Calu3 (cell line): ENCODE measurements around the gene CD28. TPM values are rescaled to one million over a fixed set of nuclear protein-coding genes. Genes with fewer than 3 reads are reported as not detected.
"Not testable (repeated sequence)": the region's sequence is repeated elsewhere in the genome, so short reads cannot be mapped to it uniquely, and the experiment has no call there.

ENCODE experiments used
- BruUV-seq: library from RNA; stranded (reverse); fragments of 400-500 nt; replicated peaks from 2 replicates; lab custom pipeline; 2021; lab: Mats Ljungman, UMichigan
- CTCF ChIA-PET: fragments of 300-600 bp; sonication (Branson Sonifier 250); formaldehyde crosslinking; loops from one replicate; lab custom pipeline; 2022; ENCODE audit warnings: antibody characterized with exemption; lab: Charles Lee
- DNase-seq: peaks from one replicate; pipeline ENCODE4 v3.0.0; 2022
- H3K27ac Mint-ChIP-seq: one replicate; pipeline ENCODE4 v1.8.0; 2022; ENCODE audit warnings: mixed read lengths; ENCODE audit not compliant: unreplicated experiment
- H3K27me3 Mint-ChIP-seq: one replicate; pipeline ENCODE4 v1.8.0; 2022; ENCODE audit warnings: mixed read lengths; ENCODE audit not compliant: unreplicated experiment
- H3K36me3 Mint-ChIP-seq: one replicate; pipeline ENCODE4 v1.8.0; 2022; ENCODE audit warnings: mild to moderate bottlenecking, moderate library complexity, mixed read lengths; ENCODE audit not compliant: insufficient read depth, unreplicated experiment
- H3K4me1 Mint-ChIP-seq: one replicate; pipeline ENCODE4 v1.8.0; 2022; ENCODE audit warnings: mild to moderate bottlenecking, low read depth, mixed read lengths; ENCODE audit not compliant: unreplicated experiment
- H3K4me3 Mint-ChIP-seq: one replicate; pipeline ENCODE4 v1.8.0; 2022; ENCODE audit warnings: mild to moderate bottlenecking, low read depth, moderate library complexity, mixed read lengths; ENCODE audit not compliant: unreplicated experiment
- H3K9me3 Mint-ChIP-seq: one replicate; pipeline ENCODE4 v1.8.0; 2022; ENCODE audit warnings: low read depth, mixed read lengths; ENCODE audit not compliant: unreplicated experiment
- CTCF ChIP-seq: fragments of 200-600 bp; IDR thresholded peaks from one replicate; pipeline ENCODE4 v1.8.0; 2022; ENCODE audit warnings: antibody characterized with exemption; ENCODE audit not compliant: unreplicated experiment
- intact Hi-C: fragments of 100-400 bp; cut with micrococcal nuclease; formaldehyde crosslinking; loops from one replicate; pipeline ENCODE4 v1.10.0; 2022; ENCODE audit not compliant: unreplicated experiment
- total RNA-seq: library from RNA; stranded (reverse); gene quantifications from 2 replicates; pipeline ENCODE4 v1.2.3, GENCODE V29; 2022

The CD28 gene
- total RNA-seq, 1 experiment from 2014 or later: not detected

- no peak for TF ChIP-seq CTCF
- DNase-seq: no peak
- Mint-ChIP-seq H3K27me3 (no peaks in the 10 kb centered on the region), H3K4me1 (peaks cover 10% of the 10 kb centered on the region), H3K27ac (no peak overlapping the region), H3K36me3 (no peaks in the 10 kb centered on the region), H3K9me3 (no peaks in the 10 kb centered on the region), H3K4me3 (no peak overlapping the region)
- CTCF ChIA-PET: no interaction called here
- BruUV-seq: no TSS peak
- intact Hi-C loops: no loop called here
Observed at GRCh38 chr2:203774760-203775159, 68.3 kb downstream of the CD28 start.

GRCh38 chr2:203775684-203776083 is 69.2 kb downstream of the CD28 start:
- Mint-ChIP-seq H3K27ac (no peak overlapping the region), H3K4me1 (peaks cover 10% of the 10 kb centered on the region), H3K27me3 (no peaks in the 10 kb centered on the region), H3K4me3 (no peak overlapping the region), H3K36me3 (no peaks in the 10 kb centered on the region), H3K9me3 (peaks cover 3% of the 10 kb centered on the region)
- CTCF ChIA-PET: no interaction called here
- DNase-seq: no peak
- BruUV-seq: no TSS peak
- no peak for TF ChIP-seq CTCF
- intact Hi-C loops: no loop called here

GRCh38 chr2:203777030-203777429 is 70.6 kb downstream of the CD28 start:
- Mint-ChIP-seq H3K4me3 (no peak overlapping the region), H3K27me3 (no peaks in the 10 kb centered on the region), H3K9me3 (peaks cover 3% of the 10 kb centered on the region), H3K27ac (no peak overlapping the region), H3K4me1 (peaks cover 10% of the 10 kb centered on the region), H3K36me3 (peaks cover under 1% of the 10 kb centered on the region)
- CTCF ChIA-PET: no interaction called here
- intact Hi-C loops: no loop called here
- TF ChIP-seq CTCF: no peak
- DNase-seq: no peak
- no TSS peak for BruUV-seq

GRCh38 chr2:203779477-203780073 is 73.1 kb downstream of the CD28 start:
- H3K36me3 Mint-ChIP-seq, H3K4me3 Mint-ChIP-seq, BruUV-seq, H3K9me3 Mint-ChIP-seq, intact Hi-C loops, H3K27me3 Mint-ChIP-seq, DNase-seq, CTCF ChIA-PET: not testable (repeated sequence)
- H3K4me1 Mint-ChIP-seq: peaks cover 36% of the 10 kb centered on the region
- H3K27ac Mint-ChIP-seq: peak overlapping the region; percentile 72

GRCh38 chr2:203780231-203780630 is 73.8 kb downstream of the CD28 start:
- no peaks in the 10 kb centered on the region for H3K27me3 Mint-ChIP-seq
- peaks cover 3% of the 10 kb centered on the region for H3K9me3 Mint-ChIP-seq
- DNase-seq: no peak
- peaks cover 40% of the 10 kb centered on the region for H3K4me1 Mint-ChIP-seq
- peaks cover 7% of the 10 kb centered on the region for H3K36me3 Mint-ChIP-seq
- intact Hi-C loops: no loop called here
- no peak for TF ChIP-seq CTCF
- no peak overlapping the region for H3K4me3 Mint-ChIP-seq
- H3K27ac Mint-ChIP-seq: peak overlapping the region; percentile 72
- BruUV-seq: no TSS peak
- CTCF ChIA-PET: no interaction called here
